GM19455 (cell line): Measurements from ENCODE around the gene LIG1.
"Not testable (repeated sequence)": the region's sequence is repeated elsewhere in the genome, so short reads cannot be mapped to it uniquely, and the experiment has no call there.

ENCODE experiments used
- ATAC-seq: cut with Tn5 transposase; IDR thresholded peaks from one replicate; pipeline ENCODE4 v1.9.1; 2021; ENCODE audit not compliant: unreplicated experiment

LIG1 gene

GRCh38 chr19:48122421-48122820 is 47.7 kb downstream of the LIG1 start:
- ATAC-seq, result no peak

DNA sequence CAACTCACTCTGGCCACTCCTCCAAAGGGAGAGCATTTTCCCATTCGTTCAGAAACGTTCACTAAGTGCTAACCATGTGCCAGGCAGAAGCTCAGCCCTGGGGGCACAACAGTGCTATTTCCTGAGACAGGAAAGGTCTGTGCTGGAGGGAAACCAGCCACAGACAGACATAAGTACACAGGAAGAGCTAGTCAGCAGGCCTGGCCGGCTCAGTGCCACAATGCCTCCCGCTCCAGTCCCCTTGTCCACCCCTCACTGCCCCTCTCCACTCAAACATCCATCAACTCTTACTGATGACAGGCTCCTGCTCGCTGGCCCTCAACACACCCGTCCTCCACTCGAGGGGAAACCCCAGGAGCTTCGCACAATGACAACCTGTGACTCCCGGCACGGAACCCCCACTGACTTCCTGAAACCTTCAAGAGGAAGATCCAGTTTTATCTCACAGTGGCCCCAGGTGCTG is 48.2 kb downstream of the LIG1 start:
- ATAC-seq, result no peak

DNA sequence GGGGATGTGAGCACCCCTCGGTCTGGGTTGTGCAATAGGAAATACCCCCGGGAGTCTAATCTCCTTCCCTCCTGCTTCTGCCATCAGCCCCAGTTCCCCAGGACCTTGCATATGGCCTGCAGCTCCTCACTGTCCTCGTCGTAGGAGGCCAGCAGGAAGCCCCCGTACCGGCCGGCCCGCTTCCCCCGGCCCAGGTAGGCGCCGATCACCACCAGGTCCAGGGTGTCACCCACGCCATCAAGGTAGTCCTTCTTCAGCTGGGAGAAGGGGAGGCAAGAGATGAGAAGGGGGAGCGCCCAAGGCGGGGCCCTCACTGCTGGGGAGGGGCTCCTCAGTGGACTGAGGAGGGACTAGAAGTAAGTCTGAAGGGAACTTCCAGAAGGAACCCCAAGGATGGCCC is 49.1 kb downstream of the LIG1 start:
- no peak for ATAC-seq

- no peak for ATAC-seq
These were observed 49.6 kb downstream of the LIG1 start for GRCh38 chr19:48120505-48120904.

- no peak for ATAC-seq
These were observed 52.0 kb downstream of the LIG1 start for GRCh38 chr19:48118131-48118517.

DNA sequence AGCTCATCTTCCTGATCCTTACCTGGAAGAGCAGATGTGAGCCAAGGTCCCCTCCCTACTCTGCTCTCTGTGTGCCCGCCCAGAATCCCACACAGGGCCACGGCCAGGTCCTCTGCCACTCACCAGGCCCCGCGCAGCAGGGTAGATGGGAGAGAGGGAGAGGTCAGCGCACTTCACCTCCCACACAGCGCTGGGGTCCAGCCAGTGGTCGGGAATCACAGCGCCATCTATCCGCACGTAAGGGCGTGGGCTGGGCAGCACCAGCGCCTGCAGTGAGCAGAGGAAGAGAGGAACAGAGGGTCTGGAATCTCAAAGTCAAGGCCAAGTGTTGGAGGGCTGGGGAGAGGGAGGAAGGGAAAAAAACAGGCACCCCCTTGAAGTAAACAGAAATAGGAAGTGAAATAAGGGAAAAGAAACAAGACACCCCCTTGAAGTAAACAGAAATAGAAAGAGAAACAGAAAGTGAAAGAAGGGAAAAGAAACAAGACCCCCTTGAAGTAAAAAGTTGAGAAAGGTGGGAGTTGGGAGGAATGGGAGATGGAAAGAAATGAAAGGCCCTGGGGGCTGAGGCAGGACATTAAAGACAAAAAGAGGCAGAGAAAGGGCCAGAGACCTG is 52.5 kb downstream of the LIG1 start:
- no peak for ATAC-seq

DNA sequence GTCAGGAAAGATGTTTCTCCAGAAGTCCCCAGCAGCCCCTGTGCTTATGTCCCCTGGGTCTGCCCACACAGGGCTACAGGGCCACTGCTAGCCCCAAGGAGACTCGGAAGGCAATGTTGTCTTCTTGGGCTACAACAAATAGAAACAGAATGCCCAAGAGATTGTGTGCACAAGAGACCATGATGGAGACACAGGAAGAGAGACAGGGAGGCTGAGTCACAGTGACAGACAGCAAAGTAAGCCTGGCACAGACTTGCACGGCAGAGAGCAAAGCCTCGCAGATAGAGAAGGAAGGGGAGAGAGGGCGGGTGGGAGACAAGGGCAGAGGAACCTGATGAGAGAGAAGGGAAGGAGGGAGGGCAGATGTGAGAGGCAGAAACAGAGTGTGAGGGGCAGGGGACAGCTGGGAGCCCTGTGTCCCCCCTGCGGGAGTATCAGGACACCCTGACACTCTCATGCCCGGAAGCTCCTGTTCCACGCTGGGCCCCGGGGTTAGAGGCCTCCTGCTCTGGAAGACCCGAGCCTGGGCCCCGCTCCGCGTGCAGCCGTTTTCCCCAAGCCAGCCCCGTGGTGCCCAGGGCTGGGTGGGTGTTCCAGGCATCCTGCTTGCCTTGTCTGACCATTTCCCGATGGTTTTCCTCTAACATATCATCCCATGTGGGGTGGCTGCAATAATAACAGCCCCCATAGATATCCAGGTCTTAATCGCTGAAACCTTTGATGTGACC is 56.8 kb downstream of the LIG1 start:
- ATAC-seq, result no peak

- no peak for ATAC-seq
These were observed 58.9 kb downstream of the LIG1 start for GRCh38 chr19:48111280-48111679.

DNA sequence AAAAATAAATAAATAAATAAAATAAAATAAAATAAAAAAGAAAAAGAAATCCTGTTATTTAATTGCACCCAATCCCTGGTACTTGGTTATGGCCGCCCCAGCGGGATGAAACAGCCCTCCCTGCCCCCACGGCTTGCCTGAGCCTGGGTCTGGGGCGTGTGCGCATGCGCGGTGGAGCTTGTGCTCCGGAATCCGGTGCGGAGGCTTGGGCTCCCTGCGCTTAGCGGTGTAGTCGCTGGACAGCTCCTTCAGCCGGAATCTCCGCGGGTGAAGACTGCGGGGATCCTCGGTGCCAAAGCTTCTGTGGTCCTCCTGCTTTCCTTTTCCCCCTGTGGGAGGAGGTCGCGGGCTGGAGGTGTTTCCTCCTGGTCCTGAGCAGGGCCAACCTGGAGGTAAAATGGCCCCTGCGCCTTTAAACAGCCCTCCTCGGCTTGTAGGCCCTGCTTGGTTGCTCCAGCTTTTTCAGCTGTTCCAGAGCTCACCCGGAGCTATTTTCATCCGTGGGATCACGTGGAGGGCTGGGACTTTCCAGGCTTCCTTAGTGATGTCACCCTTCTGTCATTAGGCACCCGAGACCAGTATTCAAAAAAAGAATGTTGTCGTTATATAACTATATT is 59.7 kb downstream of the LIG1 start, which contains the start of gene PLA2G4C:
TSS of gene PLA2G4C (minus strand) at position 468 of the 617 bp plus-strand sequence. CDS start 4,288 bp downstream, outside the sequence.
- ATAC-seq, result no peak

- ATAC-seq, result no peak
These were observed 61.0 kb downstream of the LIG1 start for GRCh38 chr19:48108997-48109782.

DNA sequence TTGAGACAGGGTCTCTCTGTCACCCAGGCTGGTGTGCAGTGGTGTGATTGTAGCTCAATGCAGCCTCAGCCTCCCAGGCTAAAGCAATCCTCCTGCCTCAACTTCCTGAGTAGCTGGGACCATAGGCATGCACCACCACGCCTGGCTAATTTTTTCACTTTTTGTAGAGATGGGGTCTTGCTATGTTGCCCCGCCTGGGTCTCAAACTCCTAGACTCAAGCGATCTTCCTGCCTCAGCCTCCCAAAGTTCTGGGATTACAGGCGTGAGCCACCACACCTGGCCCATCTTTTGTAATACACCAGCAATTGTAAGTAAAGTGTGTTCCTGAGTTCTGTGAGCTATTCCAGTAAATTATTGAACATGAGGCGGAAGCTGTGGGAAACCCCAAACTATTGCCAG is 66.2 kb downstream of the LIG1 start:
- no peak for ATAC-seq

GRCh38 chr19:48102870-48103751 is 67.0 kb downstream of the LIG1 start:
- no peak for ATAC-seq

- no peak for ATAC-seq
These were observed 74.5 kb downstream of the LIG1 start for GRCh38 chr19:48095612-48096175.

GRCh38 chr19:48094855-48095203 is 75.3 kb downstream of the LIG1 start:
- no peak for ATAC-seq

DNA sequence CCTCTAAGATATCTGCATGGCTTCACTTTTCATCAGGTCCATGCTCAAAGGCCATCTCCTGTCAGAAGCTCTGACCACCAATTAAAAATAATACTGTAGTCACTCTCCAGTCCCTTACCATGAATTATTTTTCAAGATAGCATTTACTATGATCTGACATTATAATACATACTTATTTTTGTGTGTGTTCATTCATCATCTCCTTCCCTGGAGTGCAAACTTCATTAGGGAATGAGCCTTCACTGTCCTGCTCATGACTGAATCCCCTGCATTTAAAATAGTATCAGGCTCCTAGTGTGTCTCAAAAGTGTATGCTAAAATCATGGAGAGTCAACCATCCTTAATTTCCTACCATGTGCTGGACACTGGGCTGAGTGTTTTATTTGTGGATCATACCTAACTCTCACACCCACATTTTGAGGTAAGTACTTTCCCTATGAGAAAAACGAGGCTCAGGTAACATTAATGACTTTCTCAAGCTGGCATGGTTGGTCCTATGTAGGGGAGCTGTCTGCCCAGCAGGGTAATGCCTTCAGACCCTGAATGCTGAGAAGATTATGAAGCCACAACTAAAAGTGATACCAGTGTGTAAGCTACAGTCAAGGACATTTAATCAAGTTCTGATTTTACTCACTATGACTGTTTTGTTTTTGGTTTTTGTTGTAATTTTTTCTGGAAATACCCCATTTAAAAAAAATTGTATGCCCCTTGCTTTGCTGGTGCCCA is 75.9 kb downstream of the LIG1 start:
- no peak for ATAC-seq

GRCh38 chr19:48091111-48091718 is 78.9 kb downstream of the LIG1 start:
- ATAC-seq, result not testable (repeated sequence)

DNA sequence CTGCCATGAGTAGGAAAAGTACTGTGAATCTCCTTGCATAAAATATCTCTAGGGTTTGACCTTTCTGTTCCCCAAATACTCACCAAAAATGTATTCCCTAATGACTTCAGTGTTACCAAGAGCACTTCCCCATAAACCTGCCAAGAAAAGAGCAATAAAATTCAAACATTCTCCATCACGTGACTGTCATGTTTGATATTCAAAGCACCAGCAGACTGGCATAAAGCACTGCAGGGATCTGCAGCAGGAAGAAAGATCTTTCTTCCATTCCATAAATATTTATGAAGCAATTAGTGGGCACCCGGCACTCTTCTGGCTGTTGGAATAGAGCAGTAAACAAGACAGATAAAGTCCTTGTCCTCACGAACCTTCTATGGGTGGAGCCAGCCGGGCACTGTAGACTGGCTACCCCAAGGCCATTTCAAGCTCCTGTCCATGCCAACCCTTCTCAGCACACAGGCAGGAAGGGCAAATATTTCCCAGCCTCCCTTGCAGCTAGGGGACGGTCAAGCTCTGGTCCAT is 79.8 kb downstream of the LIG1 start:
- no peak for ATAC-seq

- not testable (repeated sequence) for ATAC-seq
These were observed 81.2 kb downstream of the LIG1 start for GRCh38 chr19:48088991-48089390.
